Daoy (cell line): ENCODE results near the gene ARRB1. TPM values are rescaled to one million over a fixed set of nuclear protein-coding genes. Genes with fewer than 3 reads are reported as not detected.
"Not testable (repeated sequence)": the region's sequence is repeated elsewhere in the genome, so short reads cannot be mapped to it uniquely, and the experiment has no call there.

Experiments
- DNase-seq: peaks from one replicate; pipeline ENCODE4 v3.0.0-alpha.2; 2015; ENCODE audit warnings: low read depth
- total RNA-seq: library from RNA; depleted of rRNA; stranded (reverse); fragments of >200 nt; shearing (Covaris generic); gene quantifications from 2 replicates; pipeline ENCODE4 v1.2.3, GENCODE V29; 2014

ARRB1 gene
- total RNA-seq, 1 experiment from 2014 or later: 12.8 TPM

DNA sequence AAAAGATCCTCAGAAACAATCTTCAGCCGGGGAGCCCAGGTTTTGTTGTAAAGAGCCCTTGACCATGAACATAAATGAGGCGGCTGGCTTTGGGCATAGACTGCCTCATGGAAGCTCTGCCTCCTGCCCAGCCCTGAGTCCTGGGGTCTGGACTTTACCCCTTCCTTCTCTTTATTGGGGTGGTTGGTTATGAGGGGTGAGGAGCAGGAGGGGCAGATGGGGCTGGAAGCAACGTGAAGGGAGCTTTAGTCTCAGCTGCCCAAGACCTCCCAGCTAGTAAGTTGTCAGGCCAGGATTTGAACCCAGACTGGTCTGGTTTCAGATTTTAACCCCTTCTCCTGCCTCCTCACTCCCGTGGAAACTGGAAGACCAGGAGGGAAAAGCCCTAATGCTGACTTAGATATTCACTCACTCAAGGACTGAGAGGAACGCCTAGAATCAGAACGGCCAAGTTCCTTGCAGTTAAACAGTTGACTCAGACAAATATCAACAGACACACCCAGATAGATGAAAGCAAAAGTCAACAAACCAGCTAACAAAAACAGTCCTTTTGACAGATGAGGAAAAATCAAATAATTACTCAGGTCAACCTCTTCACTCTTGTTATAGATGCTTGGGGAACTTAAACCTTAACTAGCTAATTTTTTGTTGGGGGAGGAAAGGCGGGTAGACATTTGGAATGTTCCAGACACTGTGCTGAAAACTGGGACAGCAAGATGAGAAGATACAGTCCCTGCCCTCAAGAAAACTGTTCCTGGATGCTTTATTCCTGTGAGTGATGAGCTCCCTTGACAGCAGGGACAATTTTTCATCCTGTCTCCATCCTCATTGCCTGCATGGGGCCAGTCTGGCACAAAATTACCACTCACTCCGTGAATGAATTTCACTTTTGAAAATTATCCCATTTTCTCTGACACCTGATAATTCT lies 20.8 kb upstream of the ARRB1 start:
- peak; percentile 38 for DNase-seq

DNA sequence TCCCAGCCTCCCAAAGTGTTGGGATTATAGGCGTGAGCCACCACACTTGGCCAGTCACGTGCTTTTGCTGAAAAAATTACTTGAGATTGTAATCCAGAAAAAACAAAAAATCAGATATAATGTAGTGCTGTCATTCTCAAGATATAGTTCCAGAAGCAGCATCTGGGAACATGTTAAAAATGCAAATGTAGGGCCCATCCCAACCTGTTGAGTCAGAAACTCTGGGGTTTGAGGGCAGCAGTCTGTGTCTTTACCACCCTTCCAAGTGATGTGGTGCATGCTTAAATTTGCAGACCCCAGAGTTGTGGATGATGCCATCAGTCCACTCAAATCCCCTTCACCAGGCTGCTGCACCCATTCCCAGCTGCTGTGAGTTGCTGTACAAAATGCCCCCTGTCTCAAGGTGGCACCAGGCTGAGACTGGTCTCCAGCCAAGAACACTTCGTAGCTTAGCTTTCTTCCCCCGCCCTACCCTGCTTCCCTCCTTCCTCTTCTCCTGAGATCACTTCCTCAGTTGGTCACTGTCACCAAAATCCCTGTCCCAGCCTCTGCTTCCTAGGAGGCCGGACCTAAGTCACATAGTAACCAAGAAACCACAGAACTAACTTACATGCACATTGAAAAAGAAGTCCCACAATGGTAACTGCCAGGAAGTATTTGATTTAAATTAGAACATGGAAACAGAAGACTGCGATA lies 18.2 kb upstream of the ARRB1 start:
- no peak for DNase-seq

DNA sequence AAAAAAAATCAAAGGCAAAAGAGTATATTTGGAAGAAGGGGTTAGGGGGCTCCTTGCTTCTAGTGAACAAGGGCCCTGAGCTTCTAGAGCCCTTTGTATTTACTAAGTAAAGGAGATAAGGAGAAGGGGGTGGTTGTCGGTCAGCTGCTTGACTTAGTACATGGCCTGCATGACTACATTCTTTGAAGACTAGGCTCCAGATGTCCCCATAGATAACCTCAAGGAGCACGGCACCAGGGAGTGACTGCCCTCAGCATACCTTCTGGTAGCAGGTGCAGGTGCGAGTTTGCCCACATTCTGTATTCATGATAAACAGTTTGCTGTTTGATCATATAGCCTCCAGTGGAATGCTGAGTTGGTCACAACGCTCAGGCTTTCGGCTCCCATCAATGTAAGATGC lies 15.4 kb upstream of the ARRB1 start:
- not testable (repeated sequence) for DNase-seq

DNA sequence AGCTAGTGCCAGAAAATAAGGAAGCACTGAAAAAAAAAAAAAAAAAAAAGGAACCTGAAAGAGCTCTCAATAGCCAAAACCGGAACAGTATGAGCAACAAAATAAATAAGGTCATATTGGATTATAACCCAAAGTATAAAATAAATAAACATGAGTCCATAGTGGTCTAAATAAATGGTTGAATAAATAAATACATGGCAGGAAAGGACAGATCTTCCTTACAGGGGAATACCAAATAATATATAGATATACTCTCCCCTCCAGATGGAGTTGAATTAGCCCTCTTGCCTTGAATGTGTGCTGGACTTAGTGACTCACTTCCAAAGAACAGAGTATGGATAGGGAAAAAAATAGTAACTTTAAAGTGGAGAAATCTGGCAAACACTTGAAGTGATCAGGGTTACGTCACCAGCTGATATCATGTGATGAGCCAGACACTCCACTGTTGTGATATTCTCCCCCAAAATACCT lies 14.3 kb upstream of the ARRB1 start:
- no peak for DNase-seq

DNA sequence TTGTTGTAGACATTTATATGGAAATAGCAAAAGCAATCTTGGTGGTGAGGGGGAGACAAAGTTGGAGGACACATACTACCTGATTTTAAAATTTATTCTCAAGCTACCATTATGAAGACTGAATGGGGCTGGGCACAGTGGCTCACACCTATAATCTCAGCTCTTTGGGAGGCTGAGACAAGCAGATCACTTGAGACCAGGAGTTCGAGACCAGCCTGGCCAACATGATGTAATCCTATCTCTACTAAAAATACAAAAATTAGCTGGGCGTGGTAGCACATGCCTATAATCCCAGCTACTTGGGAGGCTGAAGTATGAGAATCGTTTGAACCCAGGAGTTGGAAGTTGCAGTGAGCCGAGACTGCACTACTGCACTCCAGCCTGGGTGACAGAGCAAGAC lies 10.8 kb upstream of the ARRB1 start:
- not testable (repeated sequence) for DNase-seq

DNA sequence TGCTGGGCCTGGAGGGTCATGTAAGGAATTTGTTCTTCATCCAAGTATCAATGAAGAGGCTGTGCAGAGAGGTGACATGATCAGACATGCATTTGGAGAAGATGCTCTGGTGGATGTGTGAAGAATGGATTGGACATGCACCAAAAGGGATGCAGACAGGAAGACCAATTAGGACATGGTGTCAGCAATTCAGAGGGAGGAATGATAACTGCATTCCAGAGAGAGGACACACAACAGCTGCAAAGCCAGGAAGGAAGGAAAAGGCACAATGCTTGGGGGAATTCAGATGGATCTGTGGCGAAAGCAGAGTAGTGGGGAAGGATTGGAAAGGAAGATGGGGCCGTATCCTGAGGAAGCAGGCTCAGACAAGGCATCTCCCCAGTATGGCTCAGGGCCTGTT lies 5.2 kb upstream of the ARRB1 start:
- no peak for DNase-seq

DNA sequence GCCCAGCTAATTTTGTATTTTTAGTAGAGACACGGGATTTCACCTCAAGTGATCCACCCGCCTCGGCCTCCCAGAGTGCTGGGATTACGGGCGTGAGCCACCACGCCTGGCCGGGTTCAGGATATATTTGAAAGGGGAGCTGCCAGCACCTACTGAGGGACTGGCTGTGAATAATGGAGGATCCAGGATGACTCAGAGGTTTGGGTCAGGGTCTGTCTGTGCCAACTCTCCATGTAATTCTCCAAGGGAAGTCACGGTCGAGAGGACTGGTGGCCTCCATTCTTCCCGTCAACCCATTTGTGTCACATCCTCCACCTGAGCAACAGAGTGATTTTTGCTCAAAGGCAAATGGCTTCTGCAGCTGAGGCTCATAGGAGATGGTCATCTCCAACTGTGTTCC lies 3.6 kb upstream of the ARRB1 start:
- DNase-seq: no peak

DNA sequence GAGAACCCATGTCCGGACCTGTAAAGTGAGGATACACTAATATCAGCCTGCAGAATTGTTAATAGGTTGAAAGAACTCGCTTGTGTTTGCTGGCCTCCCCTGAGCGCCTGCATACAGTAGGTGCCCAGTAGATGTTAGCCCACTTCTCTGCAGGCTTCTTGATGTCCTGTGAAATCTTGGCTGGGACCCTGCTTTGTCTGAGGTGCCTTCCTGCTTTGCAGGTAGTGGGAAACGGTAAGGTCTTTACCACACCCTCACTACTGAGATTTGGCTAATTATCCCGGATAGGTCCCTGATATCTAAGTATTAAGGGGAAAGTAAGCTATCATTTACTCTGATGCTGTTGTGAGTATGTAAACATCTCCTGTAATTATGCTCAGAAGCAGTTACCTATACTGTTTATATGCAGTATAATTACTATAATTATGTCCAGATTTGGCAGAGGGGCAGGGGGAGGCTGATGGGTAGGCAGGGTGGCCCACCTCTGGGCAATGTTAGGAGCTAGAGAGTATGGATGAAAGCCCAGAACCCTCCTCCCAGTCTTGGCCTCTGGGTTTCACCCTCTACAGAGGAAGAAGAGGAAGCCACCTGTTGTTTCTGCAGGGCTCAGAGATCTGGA lies 1.2 kb upstream of the ARRB1 start:
- DNase-seq: no peak

DNA sequence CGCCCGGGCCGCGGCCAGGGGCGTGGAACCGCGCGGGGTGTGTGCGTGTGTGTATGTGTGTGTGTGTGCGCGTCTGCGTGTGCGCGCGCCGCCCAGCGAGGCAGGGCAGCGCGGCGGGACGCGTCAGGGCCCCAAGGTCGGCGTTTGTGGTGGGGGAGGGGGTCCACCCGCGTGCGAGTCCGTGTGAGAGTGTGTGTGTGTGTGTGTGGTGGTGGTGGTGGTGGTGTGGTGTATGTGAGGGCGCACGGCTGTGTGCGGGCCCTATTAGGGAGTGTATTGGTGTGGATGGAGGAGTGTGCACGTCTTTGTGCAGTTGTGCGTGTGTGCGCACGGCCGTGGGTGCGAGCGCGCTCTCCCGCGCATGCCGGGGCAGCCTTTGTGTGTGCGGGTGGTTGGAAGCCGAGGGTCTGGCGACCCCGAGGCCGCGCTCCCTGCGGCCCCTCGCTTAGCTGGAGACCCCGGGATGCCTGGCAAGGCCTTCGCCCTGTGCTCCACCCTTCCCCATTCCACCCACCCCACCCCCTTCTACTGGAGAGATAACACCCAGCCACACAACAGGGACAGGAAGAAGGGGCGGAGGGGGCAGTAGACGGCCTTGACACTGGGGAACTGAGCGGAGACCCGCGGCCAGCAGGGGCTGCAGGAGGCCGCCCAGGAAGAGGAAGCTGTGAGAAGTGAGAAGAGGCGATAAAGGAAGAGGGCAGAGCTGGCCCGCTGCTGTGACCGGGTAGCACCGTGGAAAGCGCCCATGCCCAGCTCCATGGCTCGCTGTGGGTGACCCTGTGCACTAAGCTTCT lies 528 bp upstream of the ARRB1 start:
- DNase-seq: peak; percentile 30

DNA sequence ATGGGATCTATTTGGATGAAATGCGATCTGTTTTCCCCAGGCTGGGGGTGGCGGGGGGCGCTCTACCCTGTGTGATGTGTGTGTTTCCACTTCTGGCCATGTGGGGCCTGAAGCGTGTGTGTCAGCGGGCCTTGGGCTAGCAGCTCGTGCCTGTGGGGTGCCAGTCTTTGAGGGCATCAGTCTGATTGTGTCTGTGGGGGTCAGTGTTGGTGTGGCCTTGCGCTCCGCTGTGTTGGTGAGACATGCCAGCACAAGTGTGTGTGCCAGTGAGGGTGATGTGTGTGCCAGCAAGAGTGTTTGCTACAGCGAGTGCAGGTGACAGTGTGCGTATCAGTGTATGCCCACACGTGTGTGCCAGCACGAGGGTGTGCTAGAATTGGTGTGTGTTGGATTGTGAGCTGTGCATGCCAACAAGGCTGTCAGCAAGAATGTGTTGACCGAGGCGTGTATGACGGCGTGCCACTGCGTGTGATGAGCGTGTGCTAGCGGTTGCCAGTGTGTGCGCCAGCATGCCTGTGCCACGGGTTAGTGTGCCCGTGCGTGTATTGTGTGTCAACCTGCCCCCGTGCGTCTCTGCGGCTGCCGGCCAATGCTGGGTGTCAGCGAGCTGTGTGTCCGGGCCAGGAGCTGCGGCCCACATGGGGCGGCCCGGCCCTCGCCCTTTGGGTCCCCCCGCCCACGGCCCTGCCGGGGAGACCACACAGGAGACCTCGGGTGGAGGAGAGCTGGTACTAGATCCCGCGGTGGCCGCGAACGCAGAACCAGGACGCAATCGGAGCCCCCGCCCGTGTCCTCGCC lies 519 bp downstream of the ARRB1 start:
- peak; percentile 34 for DNase-seq

DNA sequence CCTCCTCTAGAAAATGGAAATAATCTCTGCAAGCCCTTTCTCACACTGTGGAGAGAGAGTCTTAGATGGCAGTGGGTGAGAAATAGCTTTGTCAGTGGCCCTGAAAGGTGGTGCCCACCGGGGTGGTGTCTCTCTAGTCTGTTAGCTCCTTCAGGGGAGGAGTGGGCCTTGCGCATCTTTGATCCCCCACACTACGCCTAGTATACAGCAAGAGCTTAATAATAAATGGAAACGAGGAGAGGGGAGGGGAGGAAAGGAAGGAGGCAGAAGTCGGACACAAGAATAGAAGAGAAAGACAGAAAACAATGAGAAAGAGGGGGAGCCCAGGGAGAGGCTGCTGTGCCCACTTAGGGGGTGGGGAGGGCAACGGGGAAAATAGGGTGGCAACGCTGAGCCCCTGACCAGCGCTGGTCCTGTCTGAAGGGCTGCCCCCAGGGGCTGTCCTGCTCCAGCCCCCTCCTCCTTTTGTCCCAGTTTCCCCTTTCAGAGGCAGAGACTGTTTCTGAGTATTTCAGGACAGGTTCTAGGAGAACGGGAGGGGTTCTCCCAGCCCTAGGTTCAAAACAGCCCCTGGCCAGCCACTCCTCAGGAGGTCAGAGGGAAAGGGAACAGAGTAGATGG lies 1.2 kb downstream of the ARRB1 start:
- DNase-seq: no peak

DNA sequence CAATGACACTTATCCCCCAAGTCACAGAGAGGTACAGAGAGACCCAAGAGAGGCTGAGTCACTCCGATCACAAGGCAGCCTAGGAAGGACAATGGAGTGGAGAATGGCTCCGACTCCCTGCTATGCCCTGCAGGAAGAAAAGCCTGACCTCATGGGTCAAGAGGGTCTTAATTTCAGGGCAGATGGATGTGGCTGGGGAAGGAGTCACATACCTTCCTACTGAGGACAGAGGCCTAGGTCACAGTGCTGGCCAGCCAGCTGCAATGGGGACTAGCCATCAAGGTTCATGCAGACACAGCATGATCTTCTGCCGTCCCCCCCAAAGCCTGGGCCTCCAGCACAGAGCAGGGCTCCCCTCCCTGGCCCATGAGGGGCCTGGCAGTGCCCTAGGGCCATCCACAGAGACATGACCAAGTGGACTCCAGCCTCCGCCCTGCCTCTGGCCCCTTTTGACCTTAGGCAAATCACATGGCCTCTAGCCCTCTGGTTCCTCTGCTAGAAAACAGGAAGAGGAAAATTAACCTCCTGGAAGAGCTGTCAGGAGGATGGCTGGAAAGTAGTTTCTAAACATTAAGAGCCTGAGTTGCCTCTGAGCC lies 1.8 kb downstream of the ARRB1 start:
- no peak for DNase-seq

DNA sequence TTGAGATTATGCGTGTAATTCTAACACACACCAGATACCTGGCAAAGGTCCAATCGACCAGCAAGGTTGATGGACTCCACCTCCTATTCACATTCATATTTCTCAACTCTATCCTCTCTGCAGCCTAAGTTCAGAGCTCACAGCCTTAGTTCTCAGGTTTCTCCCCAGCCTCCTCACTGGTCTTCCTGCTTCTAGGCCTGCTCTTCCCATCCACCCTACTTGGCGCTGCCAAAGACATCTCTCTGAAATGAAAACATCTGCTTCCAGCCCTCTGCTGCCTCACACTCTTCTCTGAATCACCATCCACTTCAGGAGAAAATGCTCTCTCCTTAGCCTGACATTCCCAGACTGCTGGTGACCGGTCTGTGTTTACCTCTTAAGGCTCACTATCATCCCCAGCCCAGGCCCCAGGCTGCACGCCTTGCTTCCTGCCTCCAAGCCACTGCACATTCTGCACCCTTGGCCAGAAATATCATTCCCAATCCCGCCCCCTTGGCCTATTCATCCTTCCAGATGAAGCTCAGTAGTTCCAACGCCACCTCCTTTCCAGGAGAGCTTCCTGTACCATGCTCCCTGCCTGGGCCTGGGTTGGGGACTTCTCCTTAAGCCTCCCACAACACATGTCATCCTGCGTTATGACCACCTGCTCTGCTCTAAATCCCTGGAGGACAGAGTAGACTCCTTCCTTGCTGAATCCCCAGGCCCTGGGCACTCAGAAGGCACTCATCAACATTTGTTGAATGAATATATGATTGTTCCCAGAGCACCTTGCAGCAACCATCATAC lies 3.5 kb downstream of the ARRB1 start:
- DNase-seq: peak; percentile 85

DNA sequence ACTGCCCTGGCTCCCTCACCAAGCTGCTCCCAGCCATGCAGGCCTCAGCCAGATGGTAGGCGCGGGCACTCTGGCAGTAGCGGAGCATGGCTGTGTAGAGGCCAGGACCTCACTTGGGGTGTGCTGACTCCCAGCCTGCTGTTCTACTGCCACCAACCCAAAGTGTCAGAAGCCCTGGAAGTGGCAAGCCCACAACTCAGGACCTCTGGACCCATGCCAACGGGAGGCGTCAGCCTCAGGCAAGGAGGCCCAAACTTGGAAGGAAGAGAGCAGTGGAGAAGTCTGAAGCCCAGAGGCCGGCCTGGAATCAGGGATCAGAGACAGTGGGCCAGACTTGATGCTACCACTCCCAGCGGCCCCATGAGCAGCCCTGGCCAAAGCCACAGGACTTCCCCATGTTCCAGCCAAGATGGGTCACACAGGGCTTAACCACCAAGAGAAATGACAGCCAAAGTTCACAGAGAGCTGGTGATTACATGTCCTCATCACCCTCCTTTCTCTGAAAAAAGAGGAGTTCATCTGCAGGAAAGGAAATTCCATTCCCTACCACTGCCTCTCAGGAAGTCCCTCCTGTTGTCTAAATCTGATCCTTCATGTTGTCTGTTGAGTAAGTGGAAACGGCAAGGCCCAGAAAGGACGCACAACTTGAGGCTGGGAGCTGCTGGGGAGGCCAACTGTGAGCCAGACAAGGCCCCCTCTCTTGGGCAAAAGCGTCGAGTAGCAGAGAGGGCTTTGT lies 4.4 kb downstream of the ARRB1 start:
- DNase-seq: peak; percentile 36

DNA sequence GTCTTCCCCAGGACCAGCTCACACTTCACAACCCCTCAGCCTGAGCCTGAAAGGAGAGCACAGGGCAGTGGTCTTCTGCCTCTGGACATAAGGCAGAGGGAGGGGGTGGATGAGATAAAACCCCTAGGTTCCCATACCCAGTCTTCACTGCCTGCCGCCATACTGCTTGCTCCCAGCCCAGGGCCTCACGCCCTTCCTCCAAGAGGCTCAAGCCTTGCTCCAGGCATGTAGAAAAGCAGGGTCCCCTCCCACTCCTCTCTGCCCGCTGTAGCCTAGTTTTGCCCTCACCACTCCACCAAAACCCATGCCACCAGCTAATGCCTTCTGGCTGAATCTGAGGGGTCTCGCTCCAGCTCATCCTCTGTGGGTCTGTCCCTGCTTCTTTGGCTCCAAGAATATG lies 5.2 kb downstream of the ARRB1 start:
- no peak for DNase-seq

DNA sequence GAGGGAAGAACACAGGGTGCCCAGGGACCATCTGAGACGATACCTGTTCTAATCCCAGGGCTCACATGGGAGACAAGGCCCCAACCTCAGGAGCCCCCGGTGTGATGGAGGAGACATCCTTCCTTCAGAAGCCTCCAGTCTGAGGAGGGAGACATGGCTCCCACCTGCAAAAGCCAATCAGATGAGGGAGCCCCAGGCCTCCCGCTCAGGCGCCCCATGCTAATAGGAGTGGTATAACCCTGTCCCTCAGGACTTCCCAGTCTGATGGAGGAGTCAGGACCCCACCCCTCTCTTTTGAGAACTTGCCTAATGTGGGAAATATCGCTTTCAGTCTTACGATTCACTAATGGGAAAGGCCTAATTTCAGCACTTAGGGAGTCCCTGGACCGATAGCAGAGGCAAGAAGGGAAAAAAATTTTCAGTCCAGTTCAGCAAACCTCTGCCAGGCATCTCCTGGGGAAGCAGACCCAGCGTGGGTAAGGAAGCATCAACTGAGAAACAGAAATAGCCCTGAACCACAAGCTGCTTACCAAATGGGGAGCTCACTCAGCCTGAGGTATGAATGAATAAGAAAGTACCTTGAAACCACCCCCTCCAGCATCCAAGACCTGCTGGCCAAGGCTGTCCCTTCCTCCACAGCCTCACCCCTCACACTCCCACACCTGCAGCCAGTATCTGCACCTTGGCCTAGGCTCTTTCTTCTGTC lies 5.9 kb downstream of the ARRB1 start:
- DNase-seq: no peak

DNA sequence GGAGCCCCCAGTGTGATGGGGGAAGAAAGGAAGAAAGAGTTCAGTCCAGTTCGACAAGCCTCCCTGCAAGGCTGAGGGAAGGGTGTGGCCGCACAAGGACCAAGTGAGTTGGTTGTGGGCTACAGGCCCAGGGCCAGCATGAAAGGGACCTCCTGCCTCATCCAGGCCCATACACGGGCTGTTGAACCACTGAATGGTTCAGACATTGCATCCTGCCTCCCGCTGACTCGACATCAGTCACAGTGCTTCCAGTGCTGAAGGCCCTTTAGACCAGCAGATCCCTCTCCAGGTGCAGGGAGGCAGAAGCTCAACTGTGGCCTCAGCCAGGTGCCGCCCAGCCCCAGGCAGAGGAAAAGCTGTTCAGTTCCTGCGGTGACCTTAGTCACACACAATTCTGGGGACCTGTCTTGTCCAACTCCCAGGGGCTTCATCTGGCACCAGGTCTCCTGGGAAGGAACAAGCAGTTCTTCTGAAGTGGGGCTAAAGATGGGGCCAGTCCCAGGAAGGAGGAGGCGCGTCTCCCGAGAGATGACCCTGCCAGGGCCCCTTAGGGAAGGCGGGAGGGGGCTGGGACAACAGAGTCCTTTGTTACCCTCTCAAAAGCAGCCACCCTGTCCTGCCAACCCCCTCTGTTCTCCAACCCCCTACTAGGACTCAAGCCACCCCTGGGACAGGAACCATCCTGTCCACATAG lies 6.6 kb downstream of the ARRB1 start:
- peak; percentile 19 for DNase-seq
